Stimulated activated CD8-positive, alpha-beta memory T cell treated with anti-CD3 and anti-CD28 coated beads, Interleukin-15, amount 100 ng/mL, for 48 hours (primary cell): ENCODE measurements around the gene PRR5L.

Experiments
- DNase-seq, 2 donors: peaks; one replicate each; pipeline ENCODE4 v3.0.0-alpha.2; 2020; ENCODE audit warnings: low read depth in 2 of 2

PRR5L gene

GRCh38 chr11:36326524-36327419, 30.7 kb downstream of the PRR5L start:
- no peak for DNase-seq

- DNase-seq = no peak
Measured at GRCh38 chr11:36328966-36329673, 33.0 kb downstream of the PRR5L start.

- DNase-seq = no peak
Measured at GRCh38 chr11:36330411-36330810, 34.3 kb downstream of the PRR5L start.

GRCh38 chr11:36333468-36333867, 37.4 kb downstream of the PRR5L start:
- no peak for DNase-seq

- DNase-seq = no peak
Measured at GRCh38 chr11:36333897-36334296, 37.8 kb downstream of the PRR5L start.

GRCh38 chr11:36339888-36340287, 43.8 kb downstream of the PRR5L start:
- DNase-seq = no peak

GRCh38 chr11:36340897-36341296, 44.8 kb downstream of the PRR5L start:
- DNase-seq = no peak

- no peak for DNase-seq
Measured at GRCh38 chr11:36341915-36342314, 45.8 kb downstream of the PRR5L start.

- DNase-seq = no peak
Measured at GRCh38 chr11:36342327-36342726, 46.2 kb downstream of the PRR5L start.

- DNase-seq = no peak
Measured at GRCh38 chr11:36343436-36343835, 47.3 kb downstream of the PRR5L start.

GRCh38 chr11:36345084-36345511, 49.0 kb downstream of the PRR5L start:
- no peak for DNase-seq

GRCh38 chr11:36345535-36346141, 49.5 kb downstream of the PRR5L start:
- DNase-seq = no peak

GRCh38 chr11:36346562-36347383, 50.7 kb downstream of the PRR5L start:
- no peak for DNase-seq

GRCh38 chr11:36347384-36347906, 51.4 kb downstream of the PRR5L start:
- DNase-seq = no peak

GRCh38 chr11:36349351-36350136, 53.5 kb downstream of the PRR5L start:
- no peak for DNase-seq

GRCh38 chr11:36350137-36350513, 54.0 kb downstream of the PRR5L start:
- DNase-seq = no peak

- DNase-seq = peak; percentile 35 to 39
Measured at GRCh38 chr11:36352922-36353321, 56.8 kb downstream of the PRR5L start.

GRCh38 chr11:36354221-36355003, 58.3 kb downstream of the PRR5L start:
- no peak for DNase-seq

GRCh38 chr11:36356201-36356600, 60.1 kb downstream of the PRR5L start:
- no peak for DNase-seq

GRCh38 chr11:36357831-36358230, 61.7 kb downstream of the PRR5L start:
- no peak for DNase-seq
